OCI-LY7 (cell line): ENCODE measurements around the gene FGA. TPM values are rescaled to one million over a fixed set of nuclear protein-coding genes. Genes with fewer than 3 reads are reported as not detected.

Experiments
- BruUV-seq: library from RNA; stranded (reverse); fragments of 400-500 nt; replicated peaks from 2 replicates; lab custom pipeline; 2021; lab: Mats Ljungman, UMichigan
- CTCF ChIA-PET: fragments of 300-600 bp; sonication (Branson Sonifier 250); formaldehyde crosslinking; loops from one replicate; lab custom pipeline; 2022; ENCODE audit warnings: antibody characterized with exemption; ENCODE audit not compliant: unreplicated experiment; lab: Charles Lee
- POLR2A ChIA-PET: fragments of 300-600 bp; sonication (Branson Sonifier 250); formaldehyde crosslinking; loops from one replicate; lab custom pipeline; 2022; ENCODE audit warnings: antibody characterized with exemption; lab: Charles Lee
- DNase-seq: peaks from one replicate; pipeline ENCODE4 v3.0.0-alpha.2; 2015; ENCODE audit warnings: low spot score
- H2AFZ ChIP-seq: fragments of 200-600 bp; sonication (generic), shearing (Covaris generic); 2 replicates; pipeline ENCODE4 v1.6.1; 2014; ENCODE audit warnings: mild to moderate bottlenecking, antibody characterized with exemption, low read length, moderate library complexity
- H3K27ac ChIP-seq: fragments of 200-600 bp; sonication (generic); 2 replicates; pipeline ENCODE4 v1.5.1; 2014; ENCODE audit warnings: mixed run types, low read depth, mild to moderate bottlenecking, moderate library complexity, low read length, inconsistent platforms; ENCODE audit not compliant: poor library complexity, severe bottlenecking
- H3K36me3 ChIP-seq: fragments of 200-600 bp; sonication (generic); 2 replicates; pipeline ENCODE4 v1.6.1; 2014; ENCODE audit warnings: mild to moderate bottlenecking, antibody characterized with exemption, low read length, moderate library complexity, mixed read lengths; ENCODE audit not compliant: insufficient read depth
- H3K4me1 ChIP-seq: fragments of 200-600 bp; sonication (generic); 2 replicates; pipeline ENCODE4 v1.5.1; 2014; ENCODE audit warnings: mild to moderate bottlenecking, low read length; ENCODE audit not compliant: insufficient read depth, poor library complexity, severe bottlenecking
- H3K4me2 ChIP-seq: fragments of 200-600 bp; sonication (generic); 2 replicates; pipeline ENCODE4 v1.6.1; 2014; ENCODE audit warnings: mild to moderate bottlenecking, low read length
- H3K4me3 ChIP-seq: fragments of 200-600 bp; sonication (generic); 2 replicates; pipeline ENCODE4 v1.5.1; 2014; ENCODE audit warnings: mild to moderate bottlenecking, low read depth, low read length; ENCODE audit not compliant: poor library complexity, severe bottlenecking
- H3K79me2 ChIP-seq: fragments of 200-600 bp; sonication (generic); 2 replicates; pipeline ENCODE4 v1.6.1; 2016; ENCODE audit warnings: low read depth, mild to moderate bottlenecking, low read length, moderate library complexity, mixed read lengths; ENCODE audit not compliant: insufficient read depth
- H3K9me2 ChIP-seq: fragments of 200-600 bp; sonication (generic); 2 replicates; pipeline ENCODE4 v1.6.1; 2016; ENCODE audit warnings: mild to moderate bottlenecking, low read length, mixed read lengths; ENCODE audit not compliant: insufficient read depth
- H3K9me3 ChIP-seq: fragments of 200-600 bp; sonication (generic); 2 replicates; pipeline ENCODE4 v1.6.1; 2014; ENCODE audit warnings: mild to moderate bottlenecking, mixed run types, low read length, mixed read lengths
- H4K20me1 ChIP-seq: fragments of 200-600 bp; sonication (generic); 2 replicates; pipeline ENCODE4 v1.6.1; 2014; ENCODE audit warnings: mild to moderate bottlenecking, antibody characterized with exemption, low read length, moderate library complexity, mixed read lengths; ENCODE audit not compliant: insufficient read depth
- CTCF ChIP-seq: fragments of 200-600 bp; sonication (generic); conservative IDR thresholded peaks from 2 replicates; pipeline ENCODE4 v1.5.1; 2014; ENCODE audit warnings: mild to moderate bottlenecking, antibody characterized with exemption, low read length, moderate library complexity, mixed read lengths
- EZH2phosphoT487 ChIP-seq: fragments of 200-600 bp; sonication (generic); IDR thresholded peaks from 2 replicates; pipeline ENCODE4 v1.6.1; 2018; ENCODE audit warnings: low read depth, borderline replicate concordance, mild to moderate bottlenecking, mixed run types, antibody characterized with exemption, low read length, moderate library complexity, mixed read lengths
- intact Hi-C: fragments of 100-400 bp; cut with micrococcal nuclease; formaldehyde crosslinking; loops from one replicate; pipeline ENCODE4 v1.10.0; 2022; ENCODE audit not compliant: unreplicated experiment
- total RNA-seq, 2 experiments: library from RNA; depleted of rRNA in 1 of 2; stranded (reverse); fragments of >200 nt in 1 of 2; shearing (Covaris generic) in 1 of 2; gene quantifications; 2 replicates each; pipeline ENCODE4 v1.2.3, GENCODE V29; 2014 to 2022

FGA gene
- total RNA-seq, 2 experiments from 2014 or later: not detected

- intact Hi-C loops: no loop called here
- no TSS peak for BruUV-seq
- H3K27ac ChIP-seq: no peak overlapping the region
- CTCF ChIA-PET: no interaction called here
- no peak overlapping the region for H3K4me3 ChIP-seq
- no peak for TF ChIP-seq CTCF
- no peak for TF ChIP-seq EZH2phosphoT487
- no peaks in the 10 kb centered on the region for H3K9me3 ChIP-seq
- H3K4me1 ChIP-seq: no peaks in the 10 kb centered on the region
- POLR2A ChIA-PET: interaction anchor here (0.9 to 1.3 kb wide), 2 partner anchors 11 kb away, joined by 4 read pairs; partner anchors contain the start of gene PLRG1
- H3K79me2 ChIP-seq: no peaks in the 10 kb centered on the region
- no peak overlapping the region for H2AFZ ChIP-seq
- H3K36me3 ChIP-seq: no peaks in the 10 kb centered on the region
- DNase-seq: no peak
- H4K20me1 ChIP-seq: no peaks in the 10 kb centered on the region
- H3K9me2 ChIP-seq: no peaks in the 10 kb centered on the region
- H3K4me2 ChIP-seq: no peak overlapping the region
Observed at GRCh38 chr4:154560824-154561231, 29.7 kb downstream of the FGA start.

DNA sequence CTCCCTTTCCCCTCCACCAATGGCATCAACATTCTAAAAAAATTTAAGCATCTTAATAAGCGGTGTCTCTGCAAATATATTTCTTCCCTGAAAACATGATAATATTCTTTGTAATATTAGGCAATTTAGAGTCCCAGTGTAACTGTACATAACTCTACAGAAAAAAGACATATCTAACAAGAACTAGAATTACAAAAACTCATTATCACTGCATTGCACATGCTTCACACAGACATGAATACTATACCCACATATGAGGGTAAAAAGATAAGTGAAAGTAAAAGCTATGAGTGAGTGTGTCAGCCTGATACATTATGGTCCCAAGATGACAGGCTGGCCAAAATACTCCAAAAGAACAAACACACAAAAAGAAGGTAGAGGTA lies 30.1 kb downstream of the FGA start:
- Histone ChIP-seq H3K4me1 (no peaks in the 10 kb centered on the region), H3K27ac (no peak overlapping the region), H2AFZ (no peak overlapping the region), H3K4me3 (no peak overlapping the region), H3K79me2 (no peaks in the 10 kb centered on the region), H3K9me2 (no peaks in the 10 kb centered on the region), H3K4me2 (no peak overlapping the region), H3K9me3 (no peaks in the 10 kb centered on the region), H4K20me1 (no peaks in the 10 kb centered on the region), H3K36me3 (no peaks in the 10 kb centered on the region)
- no TSS peak for BruUV-seq
- DNase-seq: no peak
- CTCF ChIA-PET: no interaction called here
- intact Hi-C loops: no loop called here
- POLR2A ChIA-PET: interaction anchor here (0.9 kb wide), 1 partner anchor 10 kb away, joined by 4 read pairs; the partner anchor contains the start of gene PLRG1
- TF ChIP-seq CTCF: no peak
- TF ChIP-seq EZH2phosphoT487: no peak
